RWPE1 (cell line): ENCODE measurements around the gene VEGFA.
A peak's percentile ranks its signal among the peaks of the same experiment; 100 is the strongest.

Experiments used
- CTCF ChIA-PET: fragments of 350-600 bp; sonication (Branson Sonifier 250); formaldehyde crosslinking; extraction: SDS; loops from one replicate; lab custom pipeline; 2021; lab: Yijun Ruan, JAX
- POLR2A ChIA-PET: fragments of 400-600 bp; formaldehyde crosslinking; extraction: SDS; loops from one replicate; lab custom pipeline; 2020; ENCODE audit warnings: antibody characterized with exemption; ENCODE audit not compliant: low non-redundant PET; lab: Yijun Ruan, JAX
- DNase-seq: peaks from one replicate; pipeline ENCODE4 v3.0.0; 2012; ENCODE audit warnings: low spot score
- H3K27ac ChIP-seq: fragments of 450-650 bp; 2 replicates; pipeline ENCODE4 v1.5.1; 2017
- TF ChIP-seq, protein P1 (sequence below): fragments of 450-650 bp; conservative IDR thresholded peaks from 2 replicates; pipeline ENCODE4 v1.5.1; 2017; ENCODE audit warnings: low read depth, mild to moderate bottlenecking

VEGFA gene

DNA sequence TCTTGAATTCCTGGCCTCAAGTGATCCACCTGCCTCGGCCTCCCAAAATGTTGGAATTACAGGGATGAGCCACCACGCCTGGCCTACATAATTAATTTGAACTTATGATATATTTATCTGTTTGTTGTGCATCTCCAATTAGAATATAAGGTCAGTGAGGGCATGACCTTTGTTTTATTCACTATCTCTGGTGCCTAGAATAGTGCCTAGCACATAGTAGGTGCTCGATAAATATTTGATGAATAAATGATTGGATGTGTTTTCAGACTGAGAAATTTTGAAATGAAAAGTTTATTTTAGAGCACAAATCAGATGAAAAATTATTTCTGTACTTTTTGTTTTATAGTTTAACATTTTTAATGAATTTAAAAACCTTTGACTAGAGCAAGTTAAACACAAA lies 19.4 kb upstream of the VEGFA start:
- DNase-seq, result no peak
- ChIA-PET POLR2A (no interaction called here), CTCF (interaction anchor here (1.1 kb wide), 1 partner anchor 84 kb away, joined by 3 read pairs; no protein-coding TSS in a partner anchor)
- TF ChIP-seq, protein P1, sequence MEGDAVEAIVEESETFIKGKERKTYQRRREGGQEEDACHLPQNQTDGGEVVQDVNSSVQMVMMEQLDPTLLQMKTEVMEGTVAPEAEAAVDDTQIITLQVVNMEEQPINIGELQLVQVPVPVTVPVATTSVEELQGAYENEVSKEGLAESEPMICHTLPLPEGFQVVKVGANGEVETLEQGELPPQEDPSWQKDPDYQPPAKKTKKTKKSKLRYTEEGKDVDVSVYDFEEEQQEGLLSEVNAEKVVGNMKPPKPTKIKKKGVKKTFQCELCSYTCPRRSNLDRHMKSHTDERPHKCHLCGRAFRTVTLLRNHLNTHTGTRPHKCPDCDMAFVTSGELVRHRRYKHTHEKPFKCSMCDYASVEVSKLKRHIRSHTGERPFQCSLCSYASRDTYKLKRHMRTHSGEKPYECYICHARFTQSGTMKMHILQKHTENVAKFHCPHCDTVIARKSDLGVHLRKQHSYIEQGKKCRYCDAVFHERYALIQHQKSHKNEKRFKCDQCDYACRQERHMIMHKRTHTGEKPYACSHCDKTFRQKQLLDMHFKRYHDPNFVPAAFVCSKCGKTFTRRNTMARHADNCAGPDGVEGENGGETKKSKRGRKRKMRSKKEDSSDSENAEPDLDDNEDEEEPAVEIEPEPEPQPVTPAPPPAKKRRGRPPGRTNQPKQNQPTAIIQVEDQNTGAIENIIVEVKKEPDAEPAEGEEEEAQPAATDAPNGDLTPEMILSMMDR, result no peak
- H3K27ac ChIP-seq, result no peak overlapping the region

DNA sequence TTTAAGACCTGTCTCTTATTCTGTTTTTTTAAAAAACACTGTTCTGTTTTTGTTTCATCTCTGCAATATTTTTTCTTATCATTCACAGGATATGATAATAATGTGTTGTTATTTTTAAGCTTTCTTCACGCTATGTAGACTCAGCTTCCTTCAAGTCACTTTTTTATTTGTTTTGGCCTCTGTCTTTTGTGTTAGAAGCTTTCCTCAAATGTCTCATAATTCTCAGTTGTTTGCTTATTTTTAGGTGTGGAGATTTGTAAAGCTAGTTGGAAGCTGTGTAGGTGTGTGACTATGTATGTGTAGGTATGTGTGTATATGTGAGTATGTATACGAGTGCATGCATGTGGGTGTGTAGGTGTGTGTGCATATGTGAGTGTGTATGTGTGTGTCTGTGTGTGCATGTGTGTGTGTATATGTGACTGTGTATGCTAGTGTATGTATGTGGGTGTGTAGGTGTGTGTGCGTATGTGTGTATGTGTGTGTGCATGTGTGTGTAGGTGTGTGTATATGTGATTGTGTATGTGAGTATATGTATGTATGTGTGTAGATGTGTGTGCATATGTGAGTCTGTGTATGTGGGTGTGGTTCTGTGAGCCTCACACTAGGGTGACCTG lies 16.3 kb upstream of the VEGFA start:
- H3K27ac ChIP-seq, result no peak overlapping the region
- ChIA-PET POLR2A (no interaction called here), CTCF (no interaction called here)
- DNase-seq, result no peak
- TF ChIP-seq, protein P1, result no peak

DNA sequence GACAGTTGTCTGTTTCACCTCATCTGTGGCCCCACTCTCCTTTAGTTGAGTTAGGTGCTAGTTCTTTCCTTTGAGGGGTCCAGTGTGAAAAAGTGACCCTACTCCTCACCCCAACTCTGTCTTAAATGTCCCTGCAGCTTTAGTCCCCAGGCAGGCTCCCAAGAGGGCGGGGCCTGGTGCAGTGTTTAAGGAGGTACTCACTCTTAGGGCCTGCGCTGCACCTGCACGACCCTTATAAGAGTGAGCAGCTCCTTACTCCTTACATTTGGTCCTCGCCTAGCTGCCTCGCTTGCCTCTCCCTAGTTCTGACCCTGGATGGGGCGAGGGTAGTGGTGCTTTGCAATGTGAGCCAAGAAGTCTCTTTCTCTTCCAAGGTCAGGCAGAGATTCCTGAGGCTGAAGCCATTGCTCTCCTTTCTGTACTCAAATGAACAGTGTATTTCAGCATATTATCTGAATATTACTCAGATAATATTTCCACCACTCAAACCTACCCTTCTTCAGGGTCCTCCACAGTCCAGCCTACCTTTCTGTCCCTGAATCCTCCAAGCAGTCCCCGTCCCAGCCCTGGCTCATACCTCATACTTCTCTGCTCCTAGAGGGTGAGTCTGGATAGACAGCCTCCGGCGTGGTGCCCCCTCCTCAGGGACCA lies 11.9 kb upstream of the VEGFA start:
- ChIA-PET POLR2A (no interaction called here), CTCF (interaction anchor here (0.6 to 2.4 kb wide), 4 partner anchors 11 to 91 kb away, joined by 3 to 9 read pairs (median 3); no protein-coding TSS in a partner anchor)
- TF ChIP-seq, protein P1, result no peak

DNA sequence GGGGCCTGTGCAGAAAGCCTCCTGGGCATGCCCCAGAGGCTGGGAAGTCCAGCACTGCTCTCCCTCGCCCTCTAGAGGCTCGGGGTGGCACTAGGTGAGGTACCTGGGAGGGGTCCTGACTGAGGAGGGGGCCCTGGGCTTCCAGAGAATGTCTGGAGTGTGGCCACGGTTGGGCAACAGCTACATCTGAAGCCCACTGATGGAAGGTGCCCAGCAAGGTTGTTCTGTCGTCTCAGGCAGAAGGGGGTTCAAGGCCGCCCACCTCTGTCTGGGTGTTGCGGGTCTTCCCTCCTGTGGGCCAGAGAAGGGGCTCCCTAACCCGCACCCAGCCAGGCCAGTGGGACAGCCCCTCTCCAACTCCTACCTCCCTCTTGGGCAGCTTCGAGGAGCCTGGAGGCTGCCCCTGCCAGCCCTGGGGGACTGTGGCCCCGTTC lies 11.4 kb upstream of the VEGFA start:
- ChIA-PET CTCF (interaction anchor here (0.9 to 2.4 kb wide), 4 partner anchors 10 to 15 kb away, joined by 3 to 9 read pairs (median 5); no protein-coding TSS in a partner anchor), POLR2A (no interaction called here)
- DNase-seq, result no peak
- TF ChIP-seq, protein P1, result peak; percentile 70
- no peak overlapping the region for H3K27ac ChIP-seq

More for the DNA sequence above, 11.9 kb upstream of the VEGFA start:
- no peak for DNase-seq
- H3K27ac ChIP-seq, result no peak overlapping the region

DNA sequence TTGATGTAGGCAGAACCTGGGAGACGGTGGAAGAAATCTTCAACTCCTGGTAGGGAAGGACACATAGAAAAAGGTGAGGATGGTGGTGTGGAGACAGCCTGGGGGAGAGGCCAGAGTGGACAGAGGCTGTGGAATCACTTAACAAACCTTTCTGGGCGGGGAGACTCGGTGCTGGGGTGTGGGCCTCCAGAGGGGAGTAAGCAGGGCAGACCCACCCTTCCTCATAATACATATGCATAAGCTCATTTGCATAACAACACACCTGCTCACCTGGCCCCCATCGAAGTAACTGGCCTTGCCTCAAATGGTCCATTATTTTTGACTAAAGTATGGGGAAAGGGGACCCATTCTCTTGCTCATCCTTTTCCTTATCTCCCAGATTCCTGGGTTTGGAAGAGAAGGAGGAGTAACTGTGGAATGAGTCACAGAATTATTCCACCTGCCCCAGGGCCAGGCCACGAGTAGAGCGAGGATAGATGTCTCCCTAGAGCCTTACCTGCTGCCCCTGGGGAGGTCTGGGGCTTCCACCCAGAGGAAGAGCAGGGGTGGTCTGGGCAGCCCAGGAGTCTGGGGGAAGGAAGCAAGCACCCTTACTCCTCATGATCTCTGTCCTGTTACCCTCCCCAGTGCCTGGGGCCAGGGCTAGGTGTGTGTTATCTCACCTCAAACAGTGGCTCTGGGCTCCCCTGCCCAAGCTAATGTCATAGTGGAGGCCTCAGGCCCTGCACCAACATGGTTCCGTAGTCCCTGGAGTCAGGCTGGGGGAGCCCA lies 10.7 kb upstream of the VEGFA start:
- CTCF ChIA-PET, result interaction anchor here (0.7 to 2.4 kb wide), 5 partner anchors 10 to 152 kb away, joined by 3 to 9 read pairs (median 4); no protein-coding TSS in a partner anchor
- POLR2A ChIA-PET, result no interaction called here
- H3K27ac ChIP-seq, result no peak overlapping the region
- TF ChIP-seq, protein P1, result no peak
- DNase-seq, result peak; percentile 46

DNA sequence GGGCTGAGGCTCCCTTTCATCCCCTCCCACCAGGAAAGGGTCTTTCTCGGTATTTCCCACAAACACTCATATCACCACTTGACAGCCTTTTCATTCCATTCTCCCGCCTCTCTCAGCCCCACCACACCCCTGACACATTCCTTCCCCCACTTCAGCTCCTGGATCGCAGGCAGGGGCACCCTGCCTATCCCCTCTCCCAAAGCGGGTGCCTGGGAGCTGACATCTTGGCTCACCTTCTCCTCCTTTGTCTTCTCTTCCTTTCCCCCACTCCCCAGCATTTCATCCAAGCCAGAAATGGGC lies 10.2 kb upstream of the VEGFA start:
- H3K27ac ChIP-seq, result no peak overlapping the region
- TF ChIP-seq, protein P1, result no peak
- CTCF ChIA-PET, result interaction anchor here (0.7 to 2.4 kb wide), 3 partner anchors 9 to 152 kb away, joined by 3 to 9 read pairs (median 6); no protein-coding TSS in a partner anchor
- DNase-seq, result no peak
- POLR2A ChIA-PET, result no interaction called here
